ENCODE measurements around the gene C10orf143.
"Not testable (repeated sequence)": the region's sequence is repeated elsewhere in the genome, so short reads cannot be mapped to it uniquely, and the experiment has no call there.

Gene C10orf143

DNA sequence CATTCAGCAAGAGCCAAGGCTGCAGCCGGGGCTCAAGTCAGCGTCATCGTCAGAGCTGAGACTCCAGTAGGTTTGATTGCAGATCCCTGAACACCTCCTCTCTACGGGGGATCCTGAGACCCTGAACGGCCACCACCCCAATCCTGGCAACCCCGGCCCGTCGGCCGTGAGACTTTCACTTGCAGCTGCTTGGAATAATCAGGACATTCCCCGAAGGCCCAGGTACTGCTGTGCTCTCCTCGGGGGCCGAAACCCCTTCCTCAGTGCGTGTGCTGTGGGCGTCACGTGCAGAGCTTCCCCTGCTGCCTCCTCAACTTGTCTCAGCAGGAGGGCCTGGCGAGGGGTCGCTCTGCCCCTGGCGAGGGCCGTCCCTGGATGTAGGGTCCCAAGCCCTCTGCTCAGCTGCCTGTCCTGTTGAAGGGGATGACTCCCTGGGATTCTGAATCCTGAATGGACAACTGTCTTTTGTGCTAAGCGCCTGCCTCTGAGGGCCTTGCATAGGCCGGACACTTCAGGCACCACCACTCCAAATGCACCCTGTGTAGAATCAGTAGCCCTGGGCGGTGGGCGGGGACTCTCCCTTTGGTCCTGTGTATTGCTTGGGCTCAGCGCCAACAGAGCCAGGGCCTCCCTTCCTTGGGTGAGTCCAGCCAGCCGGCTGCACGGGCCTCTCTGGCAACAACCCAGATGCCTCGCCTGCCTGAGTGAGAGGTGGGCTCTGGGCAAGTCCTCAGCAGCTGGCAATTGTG is 82.7 kb downstream of the C10orf143 start:
- peak; percentile 87 for DNase-seq

DNA sequence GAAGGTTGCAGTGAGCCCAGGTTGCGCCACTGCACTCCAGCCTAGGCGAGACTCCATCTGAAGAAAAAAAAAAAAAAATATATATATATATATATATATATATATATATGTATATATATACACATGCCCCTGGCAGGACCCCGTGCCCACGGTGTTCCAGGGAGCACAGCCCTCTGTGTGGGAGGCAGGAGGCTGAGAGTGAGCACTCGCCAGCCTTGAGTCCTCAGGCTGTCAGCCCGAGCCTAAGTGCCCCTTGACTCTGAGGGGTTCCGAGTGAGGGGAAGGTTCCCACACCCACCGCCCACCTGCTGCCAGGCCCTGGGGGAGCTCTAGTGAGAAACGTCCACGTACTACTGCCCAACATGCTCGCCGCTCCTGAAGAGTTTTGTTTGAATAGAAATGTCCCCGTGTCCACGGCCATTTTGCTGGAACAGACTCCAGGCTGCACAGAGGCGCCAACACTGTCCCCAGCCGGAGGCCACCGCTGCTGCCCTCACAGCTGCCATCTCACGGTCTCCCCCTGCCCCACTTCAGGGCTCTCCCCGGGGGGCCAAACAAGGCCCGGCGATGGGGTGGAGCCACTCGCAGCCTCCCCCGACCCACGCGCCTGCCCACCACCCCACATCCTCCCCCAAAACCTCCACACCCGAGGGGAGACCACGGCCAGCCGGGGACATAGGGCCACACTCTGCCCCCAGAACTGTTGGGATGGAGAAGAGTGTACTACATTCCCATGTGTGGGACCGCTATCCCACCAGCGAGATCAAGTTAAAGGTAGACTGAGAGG is 83.8 kb downstream of the C10orf143 start:
- DNase-seq, result no peak

DNA sequence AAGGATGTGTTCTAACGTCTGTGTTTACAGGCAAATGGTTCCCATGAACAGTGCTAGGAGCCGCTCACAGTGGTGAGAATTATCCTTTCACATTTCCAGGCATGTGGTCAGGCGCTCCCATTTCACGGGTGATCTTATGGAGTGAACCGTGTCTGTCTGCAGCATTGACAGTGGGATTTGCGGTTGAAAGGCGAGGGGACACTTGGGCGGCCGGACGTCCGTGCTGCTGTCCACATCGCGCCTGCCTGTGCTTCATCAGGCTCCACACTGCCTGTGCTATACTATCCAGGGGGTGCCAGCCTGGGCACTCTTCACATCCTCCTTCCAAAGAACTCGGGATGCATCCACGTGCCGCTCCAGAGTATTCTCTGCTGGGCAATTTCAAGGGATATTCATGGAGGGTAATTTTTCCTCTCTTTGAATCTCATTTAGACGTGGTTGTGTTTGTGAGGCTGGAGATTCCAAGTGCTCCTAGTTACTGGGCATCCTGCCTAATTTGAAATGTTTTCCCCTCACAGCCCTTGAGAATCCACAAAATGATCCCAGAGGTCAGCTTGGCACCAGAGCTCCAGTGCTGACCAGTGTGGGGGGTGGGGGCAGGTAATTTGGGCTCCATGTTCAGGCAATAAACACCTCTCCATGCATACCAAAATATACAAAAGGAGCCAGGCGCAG is 84.7 kb downstream of the C10orf143 start:
- no peak for DNase-seq

DNA sequence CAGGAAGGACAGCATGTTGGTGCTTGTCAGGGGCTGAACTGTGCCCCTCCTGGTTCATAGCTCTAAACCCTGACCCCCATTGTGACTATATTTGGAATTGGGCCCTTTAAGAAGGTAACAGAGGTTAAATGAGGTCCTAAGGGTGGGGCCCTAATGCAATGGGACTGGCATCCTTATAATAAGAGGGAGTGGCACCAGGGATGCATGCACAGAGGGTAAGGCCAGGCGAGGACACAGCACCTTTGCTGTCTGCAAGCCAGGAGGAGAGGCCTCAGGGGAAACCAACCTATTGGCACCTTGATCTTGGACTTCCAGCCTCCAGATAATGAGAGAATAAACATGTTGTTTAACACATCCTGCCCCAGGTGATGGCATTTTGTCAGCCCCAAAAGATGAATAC is 85.3 kb downstream of the C10orf143 start:
- DNase-seq, result no peak

DNA sequence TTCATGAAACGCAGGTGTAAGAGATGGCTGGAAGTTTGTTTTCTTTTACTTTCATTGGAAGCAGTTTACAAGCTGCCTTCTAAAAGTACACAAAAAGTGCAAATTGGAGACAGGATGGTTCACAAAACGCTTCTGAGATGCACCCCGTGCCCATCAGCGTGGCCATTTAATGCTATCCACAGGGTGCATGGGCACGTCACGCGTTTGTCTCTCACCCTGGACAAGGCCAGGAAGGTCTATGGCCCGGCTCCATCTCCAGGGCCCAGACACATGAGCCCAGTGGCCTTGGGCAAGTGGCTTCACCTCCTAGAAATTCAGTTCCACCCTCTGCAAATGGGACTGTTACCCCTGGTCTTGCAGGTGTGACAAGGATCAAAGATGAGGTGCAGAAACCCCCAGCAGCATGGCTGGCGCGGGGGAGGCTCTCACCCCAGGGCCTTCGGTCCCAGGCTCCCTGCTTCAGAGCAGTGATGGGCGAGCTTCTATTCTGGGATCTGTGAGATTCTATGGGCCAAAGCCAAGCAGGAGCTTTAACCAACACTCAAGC is 85.8 kb downstream of the C10orf143 start:
- no peak for DNase-seq

DNA sequence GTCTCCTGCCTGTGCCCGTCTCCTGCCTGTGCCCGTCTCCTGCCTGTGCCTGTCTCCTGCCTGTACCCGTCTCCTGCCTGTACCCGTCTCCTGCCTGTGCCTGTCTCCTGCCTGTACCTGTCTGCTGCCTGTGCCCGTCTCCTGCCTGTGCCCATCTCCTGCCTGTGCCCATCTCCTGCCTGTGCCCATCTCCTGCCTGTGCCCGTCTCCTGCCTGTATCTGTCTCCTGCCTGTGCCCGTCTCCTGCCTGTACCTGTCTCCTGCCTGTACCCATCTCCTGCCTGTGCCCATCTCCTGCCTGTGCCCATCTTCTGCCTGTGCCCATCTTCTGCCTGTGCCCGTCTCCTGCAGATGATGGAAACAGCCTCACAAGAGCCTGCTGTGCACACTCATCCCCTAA is 86.3 kb downstream of the C10orf143 start:
- not testable (repeated sequence) for DNase-seq

DNA sequence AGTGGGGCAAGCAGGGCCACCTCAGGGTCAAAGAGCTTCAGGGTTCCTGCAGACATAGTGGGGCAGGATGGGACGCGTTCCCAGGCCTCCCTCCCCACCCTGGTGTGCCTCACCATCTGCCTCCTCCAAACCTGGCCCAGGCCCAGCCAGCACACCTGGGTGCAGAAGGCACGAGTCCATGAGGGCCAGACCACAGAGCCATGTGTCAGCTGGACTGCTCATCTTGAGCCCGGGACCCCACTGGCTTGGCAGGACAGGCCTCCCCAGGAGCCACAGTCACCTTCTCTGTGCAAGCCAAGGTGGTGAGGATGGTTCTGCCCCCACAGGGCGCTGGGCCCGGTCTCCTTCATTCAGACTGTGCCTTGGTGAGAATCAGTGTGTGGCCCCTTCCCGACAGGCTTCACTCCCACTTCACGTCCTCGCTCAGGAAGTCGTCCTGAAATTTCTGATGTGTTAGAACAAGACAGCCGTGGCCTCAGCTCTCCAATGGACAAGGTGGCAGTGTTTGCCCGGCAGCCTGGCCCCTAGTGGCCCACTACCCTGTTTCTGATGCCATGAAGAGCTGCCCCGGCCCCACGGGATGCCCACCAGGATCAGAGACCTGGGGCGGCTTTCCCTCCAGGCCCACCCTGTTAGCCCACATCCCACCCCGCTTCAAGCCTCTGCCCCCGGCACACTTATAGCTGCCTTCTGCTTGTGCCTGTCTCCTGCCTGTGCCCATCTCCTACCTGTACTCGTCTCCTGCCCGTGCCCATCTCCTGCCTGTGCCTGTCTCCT is 87.0 kb downstream of the C10orf143 start:
- no peak for DNase-seq

DNA sequence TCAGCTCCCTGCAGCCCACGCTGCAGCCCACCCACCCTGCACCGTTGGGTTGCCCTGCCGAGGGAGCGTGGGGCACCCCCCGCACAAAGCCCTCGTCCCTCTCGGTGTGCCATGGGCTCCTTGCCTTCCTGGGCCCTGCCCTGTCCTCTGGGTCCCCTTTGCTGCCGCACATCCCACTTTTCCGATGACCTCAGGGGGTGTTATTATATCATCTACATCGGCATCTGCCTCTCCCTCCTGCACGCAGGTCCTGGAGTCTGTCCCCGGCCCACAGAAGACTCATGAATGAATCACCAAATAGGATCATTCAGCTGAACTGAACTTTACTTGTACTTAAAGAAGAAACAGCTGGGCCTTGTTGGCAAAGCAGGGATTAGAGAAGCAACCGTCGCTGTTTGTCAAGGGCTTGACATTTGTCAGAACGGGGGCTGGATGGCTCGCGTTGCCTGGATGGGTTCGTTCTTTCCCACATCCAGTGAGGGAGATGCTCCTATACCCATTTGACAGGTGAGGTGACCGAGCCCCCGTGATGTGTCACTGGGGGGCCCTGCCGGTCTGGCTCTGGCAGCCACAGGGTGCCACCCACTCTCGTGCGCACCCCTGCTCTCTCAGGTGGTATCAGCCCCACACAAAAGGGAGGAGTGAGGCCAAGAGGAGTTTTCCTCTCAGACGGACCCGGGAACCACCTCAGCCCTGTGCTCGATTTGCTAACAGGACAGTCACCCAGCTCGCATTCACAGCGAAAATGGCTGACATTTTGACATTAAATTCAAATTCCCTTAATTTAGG is 87.9 kb downstream of the C10orf143 start:
- no peak for DNase-seq

DNA sequence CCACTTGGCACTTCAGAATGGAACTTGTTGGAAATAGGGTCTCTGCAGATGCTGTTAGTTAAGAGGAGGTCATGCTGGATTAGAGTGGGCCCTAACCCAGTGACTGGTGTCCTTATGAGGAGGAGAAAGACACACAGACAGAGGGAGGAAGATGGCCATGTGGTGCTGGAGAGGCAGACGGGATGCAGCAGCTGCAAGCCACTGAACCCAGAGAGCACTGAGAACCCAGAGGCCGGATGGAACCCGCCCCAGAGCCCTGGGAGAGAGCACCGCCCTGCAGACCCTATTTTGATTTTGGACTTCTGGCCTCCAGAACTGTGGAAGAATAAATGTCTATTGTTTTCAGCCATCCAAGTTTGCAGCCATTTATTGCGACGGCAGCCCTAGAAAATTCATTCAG is 88.5 kb downstream of the C10orf143 start:
- DNase-seq, result no peak

DNA sequence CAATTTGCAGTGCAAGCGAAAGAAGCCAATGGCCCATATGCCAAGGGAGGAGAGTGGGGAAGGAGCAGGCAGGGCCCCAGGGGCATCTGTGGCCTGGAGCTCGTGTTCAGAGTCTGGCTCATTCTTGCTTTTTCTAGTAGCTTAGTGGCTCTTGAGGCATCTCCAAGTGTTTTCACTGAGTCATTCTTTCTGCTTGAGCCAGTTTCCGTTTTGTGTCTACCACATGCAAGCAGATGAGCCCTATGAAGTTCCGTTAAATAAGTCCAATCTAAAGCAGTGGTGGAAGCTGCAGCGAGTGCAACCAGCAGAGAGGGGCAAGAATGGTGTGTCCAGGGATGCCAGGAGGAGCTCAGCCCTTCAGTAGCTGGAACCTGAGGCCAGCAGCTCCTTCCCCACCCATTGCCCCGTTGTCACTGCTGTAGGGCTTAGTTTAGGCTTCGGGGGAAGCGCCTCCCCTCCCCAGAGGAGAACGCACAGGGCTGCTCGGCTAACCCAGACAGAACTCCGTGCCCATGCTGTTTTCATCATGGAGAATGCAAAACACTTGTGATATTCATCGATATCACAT is 89.2 kb downstream of the C10orf143 start:
- no peak for DNase-seq

DNA sequence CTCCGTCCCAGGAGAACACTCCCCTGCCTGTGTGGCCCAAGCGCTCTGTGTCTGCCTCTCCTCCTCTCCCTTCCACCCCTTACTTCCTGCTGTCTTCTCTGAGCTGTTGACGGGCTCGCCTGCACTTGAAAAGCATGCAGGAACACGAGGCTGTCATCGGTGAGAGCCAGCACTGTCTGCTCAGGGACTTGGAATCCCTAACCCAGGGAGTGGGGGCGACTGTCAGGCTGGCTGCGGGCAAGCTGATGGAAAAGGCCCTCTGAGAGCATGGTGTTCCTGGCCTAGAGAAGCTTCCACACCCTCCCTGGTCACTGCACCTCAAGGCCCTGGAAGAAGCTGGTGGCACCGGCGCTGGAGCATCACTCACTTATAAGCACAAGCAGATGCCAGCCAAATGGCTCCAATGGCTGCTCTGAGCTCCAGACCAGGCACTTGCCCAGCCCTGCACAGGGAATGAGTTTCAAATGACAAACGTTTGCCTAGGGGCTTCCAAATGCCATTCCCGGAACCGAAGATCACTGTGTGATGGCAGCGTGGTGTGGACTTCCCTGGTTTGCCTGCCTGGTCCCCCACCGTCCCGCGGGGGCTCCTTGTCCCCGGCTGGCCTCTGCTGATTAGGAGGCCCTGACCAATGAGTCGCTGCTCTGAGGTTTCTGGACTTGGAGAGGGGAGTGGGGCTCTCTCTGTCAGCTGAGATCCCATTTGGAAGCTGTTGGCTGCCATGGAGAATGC is 89.8 kb downstream of the C10orf143 start:
- no peak for DNase-seq

DNA sequence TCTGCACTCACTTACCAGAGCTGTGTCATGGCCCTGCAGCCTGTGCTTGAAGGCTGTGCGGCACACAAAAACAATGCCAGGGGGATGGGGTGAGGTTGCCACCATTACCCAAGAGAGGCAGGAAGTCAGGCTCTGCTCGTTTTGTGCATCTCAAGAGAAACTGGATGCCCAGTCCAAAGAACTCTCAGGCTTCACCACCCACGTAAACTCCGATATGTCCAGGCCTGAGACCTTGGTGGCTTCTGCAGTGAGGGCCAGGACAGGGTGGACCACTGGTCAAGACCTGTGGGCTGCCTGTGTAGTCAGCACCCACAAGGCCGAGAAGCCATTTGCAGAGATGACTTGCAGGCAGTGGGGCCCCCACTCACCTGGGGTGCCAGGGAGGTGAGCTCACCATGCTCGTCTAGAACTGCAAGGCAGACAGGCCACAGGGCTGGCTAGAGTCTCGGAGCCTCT is 91.9 kb downstream of the C10orf143 start:
- DNase-seq, result no peak

DNA sequence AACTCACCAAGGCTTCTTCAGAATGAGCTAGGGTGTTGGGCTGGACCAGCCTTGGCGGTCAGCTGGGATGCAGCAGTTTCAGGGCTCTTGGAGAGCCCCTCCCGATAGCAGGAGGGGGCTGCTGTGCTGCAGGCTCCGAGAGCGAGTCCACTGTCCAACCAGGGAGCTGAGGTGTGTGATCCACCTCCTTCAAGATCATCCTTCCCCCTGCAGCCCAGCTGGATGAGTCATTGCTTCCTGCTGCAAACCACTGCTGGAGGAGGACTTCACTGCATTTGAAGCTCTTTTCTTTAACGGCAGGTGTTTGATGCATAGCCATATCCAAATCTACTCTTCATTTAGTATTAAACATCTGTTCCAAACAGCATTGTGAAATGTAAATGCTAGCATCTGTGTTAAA is 92.4 kb downstream of the C10orf143 start:
- DNase-seq, result no peak

DNA sequence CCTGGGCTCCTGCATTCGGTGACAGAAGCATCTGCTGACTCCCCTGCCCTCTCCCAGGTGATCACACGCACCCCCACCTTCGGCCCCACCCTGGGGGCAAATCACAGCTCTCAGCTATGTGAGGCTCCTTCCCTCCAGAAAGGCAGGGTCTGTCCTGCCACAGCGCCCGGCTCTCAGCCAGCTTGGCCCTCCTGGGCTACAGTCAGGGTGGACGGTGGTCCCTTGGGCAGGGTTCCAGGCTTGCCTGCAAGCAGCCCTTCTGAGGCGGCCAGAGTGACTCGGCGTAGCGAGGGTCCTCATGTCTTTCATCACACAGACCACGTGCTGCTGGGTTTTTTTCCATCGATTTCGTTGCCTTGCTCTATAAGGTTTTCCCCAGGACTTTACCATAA is 93.0 kb downstream of the C10orf143 start:
- DNase-seq, result no peak

DNA sequence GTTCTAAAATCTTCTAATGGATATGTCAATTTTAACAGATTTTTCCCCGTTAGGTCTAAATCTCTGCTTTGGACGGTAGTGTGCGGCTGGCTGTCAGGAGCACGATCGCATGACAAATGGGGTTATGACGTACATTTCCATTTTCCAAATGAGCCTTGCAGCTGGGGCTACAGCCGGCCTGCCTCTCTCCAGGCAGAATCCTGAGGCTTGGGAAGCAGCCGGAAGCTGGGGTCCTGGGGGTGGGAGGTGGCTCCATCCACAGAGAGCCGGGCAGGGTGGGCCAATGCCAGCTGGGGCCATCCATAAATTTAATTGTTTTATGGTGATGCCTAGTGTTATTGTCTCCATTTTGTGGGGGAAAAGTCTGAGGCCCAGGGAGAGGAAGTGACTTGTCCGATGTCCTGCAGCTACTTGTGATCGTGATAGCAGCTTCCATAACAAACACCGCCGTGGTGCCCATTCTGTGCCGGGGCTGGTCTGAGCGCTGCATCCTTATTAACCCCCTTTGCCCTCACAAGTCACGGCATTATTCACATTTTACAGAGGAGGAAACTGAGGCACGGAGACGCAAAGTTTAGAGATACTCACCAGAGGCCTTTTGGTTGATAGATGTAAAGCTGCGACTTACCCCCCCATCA is 93.5 kb downstream of the C10orf143 start:
- DNase-seq, result no peak

DNA sequence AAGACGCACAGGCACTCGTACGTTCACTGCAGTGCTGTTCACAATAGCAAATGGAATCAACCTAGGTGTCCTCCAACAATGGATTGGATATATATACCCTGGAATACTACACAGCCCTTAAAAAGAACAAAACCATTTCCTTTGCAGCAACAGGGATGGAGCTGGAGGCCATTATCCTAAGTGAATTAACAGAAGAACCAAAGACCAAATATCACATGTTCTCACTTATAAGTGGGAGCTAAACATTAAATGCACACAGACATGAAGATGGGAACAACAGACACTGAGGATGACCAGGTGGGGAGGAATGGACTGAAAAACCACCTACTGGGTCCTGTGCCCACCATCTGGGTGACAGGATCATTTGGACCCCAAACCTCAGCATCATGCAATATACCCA is 94.5 kb downstream of the C10orf143 start:
- no peak for DNase-seq

DNA sequence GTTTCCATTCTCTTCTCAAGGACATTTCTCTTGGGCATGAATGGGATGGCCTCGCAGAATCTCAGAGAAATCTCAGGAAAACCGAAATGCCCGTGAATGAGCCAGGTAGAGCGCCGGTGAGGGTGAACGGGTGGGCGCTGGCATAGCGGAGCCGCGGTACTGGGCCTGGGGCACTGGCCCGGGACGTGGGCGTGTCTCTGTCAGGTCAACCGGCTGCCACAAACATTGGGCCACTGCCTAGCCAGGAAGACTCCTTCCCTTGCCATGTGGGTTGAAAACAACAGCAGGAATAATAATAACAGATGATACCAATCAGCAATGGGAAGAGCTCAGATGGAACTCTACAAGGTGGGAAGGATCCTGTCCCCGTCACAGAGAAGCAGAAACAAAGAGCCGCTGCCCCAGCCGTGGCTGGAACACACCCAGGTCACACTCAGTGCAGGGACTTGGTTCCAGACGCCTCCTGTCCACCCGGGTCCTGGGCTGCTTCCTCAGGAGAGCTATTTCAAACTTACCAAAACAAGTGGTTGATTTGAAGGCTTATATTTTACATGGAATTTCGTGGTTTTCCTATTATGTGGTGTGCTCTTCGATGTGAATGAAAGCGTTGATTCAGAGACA is 95.4 kb downstream of the C10orf143 start:
- DNase-seq, result no peak

DNA sequence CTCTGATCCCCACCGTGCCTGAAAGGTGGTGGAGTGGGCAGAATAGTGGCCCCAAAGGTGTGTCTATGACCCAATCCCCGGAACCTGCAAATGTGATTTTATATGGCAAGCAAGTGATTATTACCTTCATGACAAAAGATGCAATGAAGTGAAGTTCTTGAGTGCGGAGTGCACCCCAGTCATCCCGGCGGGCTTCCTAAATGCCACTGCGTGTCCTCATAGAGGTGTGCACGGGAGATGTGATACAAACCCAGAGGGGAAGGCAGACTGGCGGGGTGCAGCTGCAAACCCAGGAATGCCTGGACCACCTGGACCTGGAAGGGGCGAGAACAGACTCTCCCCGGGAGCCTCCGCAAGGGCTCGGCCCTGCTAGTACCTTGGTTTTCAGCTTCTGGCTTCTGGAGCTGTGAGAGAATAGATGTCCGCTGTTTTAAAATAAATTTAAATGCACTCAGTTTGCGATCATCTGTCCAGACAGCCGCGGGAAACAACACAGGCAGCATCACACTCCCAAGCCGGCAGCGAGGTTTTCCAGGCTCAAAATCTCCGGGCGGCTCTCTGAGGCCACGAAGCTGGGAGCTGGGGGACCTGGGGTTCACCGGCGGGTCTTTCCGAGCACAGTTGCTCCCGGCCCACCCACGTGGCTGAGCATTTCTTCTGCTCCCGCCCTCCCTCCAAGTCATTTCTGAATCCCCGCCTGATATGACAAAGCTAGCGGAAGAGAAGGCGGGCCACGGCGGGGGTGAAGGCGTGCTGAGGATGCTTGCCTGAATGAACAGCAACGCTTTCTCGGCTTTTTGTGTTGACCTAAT is 96.2 kb downstream of the C10orf143 start:
- DNase-seq, result no peak
